GM12891 (cell line): Measurements from ENCODE around the gene PDE10A.

Source experiments
- POLR2A ChIP-seq: IDR thresholded peaks from 2 replicates; pipeline ENCODE4 v1.6.1; 2011; ENCODE audit warnings: low read depth, low read length, control low read depth
- POLR2AphosphoS5 ChIP-seq: IDR thresholded peaks from 2 replicates; pipeline ENCODE4 v1.6.1; 2011; ENCODE audit warnings: low read depth, low read length, control low read depth
- TAF1 ChIP-seq: IDR thresholded peaks from 2 replicates; pipeline ENCODE4 v1.6.1; 2011; ENCODE audit warnings: low read depth, low read length, control low read depth

DNA sequence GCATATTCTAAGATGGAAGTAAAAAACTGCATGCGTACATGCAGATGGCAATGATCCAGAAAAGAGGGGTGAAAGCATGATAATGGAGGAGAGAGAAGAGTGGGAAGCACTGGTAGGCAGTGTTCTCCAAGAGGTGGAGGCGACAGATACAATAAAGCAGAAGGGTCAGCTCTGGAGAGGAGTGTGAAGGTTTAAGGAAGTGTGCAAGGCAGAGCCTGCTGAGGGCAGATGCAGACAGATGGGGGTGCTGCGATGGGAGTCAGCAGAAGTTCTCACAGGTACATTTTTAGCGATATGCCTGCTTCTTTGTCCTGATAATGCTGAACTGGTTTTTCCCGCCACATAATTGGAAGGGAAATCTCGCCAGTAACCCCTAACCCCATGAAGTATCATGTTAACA, 272.6 kb downstream of the PDE10A start:
- TF ChIP-seq POLR2A (no peak), POLR2AphosphoS5 (no peak), TAF1 (no peak)
